GM21390 (cell line): Measurements from ENCODE around the gene UBE2QL1.

Experiments
- ATAC-seq: cut with Tn5 transposase; IDR thresholded peaks from one replicate; pipeline ENCODE4 v1.9.1; 2021; ENCODE audit not compliant: unreplicated experiment

The UBE2QL1 gene

DNA sequence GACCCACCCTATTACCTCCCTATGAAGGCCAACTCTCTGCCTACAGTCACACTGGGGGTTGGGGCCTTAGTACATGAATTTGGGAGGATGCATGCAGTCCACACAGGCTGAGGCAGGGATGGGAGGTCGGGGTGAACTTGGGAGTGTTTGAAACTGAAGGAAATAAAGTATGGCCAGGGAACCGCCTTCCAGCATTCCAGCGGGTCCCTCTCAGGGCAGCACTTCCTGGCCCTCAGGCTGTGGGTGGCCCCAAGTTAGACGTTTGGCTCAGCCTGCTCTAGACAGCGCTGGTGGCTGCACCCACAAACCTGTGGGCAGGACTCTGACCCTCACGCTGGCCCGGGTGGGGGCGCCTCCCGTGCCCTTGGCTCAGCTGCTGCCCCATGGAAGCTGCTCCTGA lies 74.3 kb downstream of the UBE2QL1 start:
- ATAC-seq, result no peak

DNA sequence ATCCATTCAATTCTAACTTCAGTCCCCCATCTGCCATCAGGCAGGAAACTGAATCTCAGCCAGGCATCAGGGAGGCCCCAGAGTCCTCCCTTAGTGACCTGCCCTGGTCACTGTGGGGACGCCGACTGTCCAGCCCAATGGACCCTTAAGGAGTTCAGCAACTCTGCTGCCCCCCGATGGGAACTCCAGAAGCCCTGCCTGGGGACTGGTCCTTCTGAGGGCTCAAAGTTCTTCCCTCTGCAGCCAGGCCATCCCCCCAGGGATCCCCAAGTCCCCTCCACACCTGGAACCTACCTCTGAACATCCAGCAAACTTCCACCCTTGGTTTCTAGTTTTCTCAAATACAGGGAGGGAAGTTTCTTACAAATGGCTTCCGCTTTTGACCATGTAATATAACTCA lies 76.8 kb downstream of the UBE2QL1 start:
- no peak for ATAC-seq

DNA sequence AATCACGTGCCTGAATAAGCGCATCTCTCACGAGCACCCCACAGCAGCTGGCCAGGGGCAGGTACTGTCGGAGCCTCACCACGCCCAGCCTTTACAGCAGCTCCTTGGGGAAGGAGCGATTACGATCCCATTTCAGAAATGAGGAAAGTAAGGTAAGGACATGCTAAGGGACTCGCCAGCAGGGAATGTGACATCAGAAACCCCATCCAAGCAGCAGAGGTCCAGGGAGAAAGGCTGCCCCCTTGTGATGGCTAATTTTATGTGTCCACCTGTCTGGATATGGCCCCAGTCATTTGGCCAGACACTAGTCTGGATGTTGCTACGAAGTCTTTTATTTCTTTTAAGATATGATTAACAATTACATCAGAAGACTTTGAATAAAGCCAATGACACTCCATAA lies 77.3 kb downstream of the UBE2QL1 start:
- ATAC-seq, result no peak

DNA sequence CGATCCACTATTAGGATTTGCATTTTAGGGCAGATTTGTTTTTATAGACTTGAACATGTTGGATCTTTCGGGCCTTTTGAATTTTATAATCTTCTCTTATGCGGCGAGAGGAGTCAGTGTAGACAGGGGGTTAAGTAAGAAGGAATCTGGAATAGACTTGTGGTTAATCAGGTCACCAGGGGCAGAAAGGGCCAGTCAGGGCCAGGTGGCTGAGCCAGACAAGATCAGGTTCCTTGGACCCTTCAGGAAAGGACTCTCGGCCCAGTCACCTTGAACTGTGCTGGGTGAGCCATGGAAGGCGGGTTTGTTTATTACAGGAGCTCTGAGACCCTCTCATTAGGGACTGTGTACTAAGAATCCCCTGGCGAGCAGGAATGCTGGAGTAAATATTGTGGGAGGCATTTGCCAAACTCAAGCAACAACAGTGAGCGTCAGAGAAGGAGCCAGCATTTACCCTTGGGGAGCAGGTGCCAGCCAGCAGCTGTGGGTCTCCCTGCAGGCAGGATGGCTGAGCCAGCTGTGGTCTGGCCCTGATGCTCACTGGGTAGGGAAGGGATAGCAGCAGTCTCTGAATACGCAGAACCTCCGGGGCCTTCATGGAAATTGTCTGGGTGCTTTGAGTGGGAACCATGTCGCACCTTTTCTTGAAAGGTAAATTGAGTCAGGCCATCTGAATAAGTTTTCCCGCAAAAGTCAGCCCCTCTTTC lies 79.2 kb downstream of the UBE2QL1 start:
- ATAC-seq, result no peak

DNA sequence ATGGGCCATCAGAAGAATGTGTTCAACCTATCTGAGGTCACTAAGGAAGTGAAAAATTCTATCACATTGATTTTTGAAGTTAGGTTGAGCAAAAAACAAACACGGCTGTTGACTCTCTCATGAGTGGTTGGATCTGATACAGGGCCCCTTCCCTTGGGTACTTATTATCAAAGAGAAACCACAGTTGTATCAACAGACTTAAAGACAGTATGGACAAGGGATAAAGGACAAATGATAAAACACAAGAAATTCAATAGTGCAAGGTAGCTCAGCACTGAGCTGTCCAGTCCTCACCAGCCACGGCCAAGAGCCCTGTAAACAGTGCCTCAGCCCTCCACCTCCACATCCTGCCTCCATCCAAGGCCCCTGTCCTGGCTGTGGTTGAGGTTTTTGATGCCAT lies 86.9 kb downstream of the UBE2QL1 start:
- no peak for ATAC-seq

DNA sequence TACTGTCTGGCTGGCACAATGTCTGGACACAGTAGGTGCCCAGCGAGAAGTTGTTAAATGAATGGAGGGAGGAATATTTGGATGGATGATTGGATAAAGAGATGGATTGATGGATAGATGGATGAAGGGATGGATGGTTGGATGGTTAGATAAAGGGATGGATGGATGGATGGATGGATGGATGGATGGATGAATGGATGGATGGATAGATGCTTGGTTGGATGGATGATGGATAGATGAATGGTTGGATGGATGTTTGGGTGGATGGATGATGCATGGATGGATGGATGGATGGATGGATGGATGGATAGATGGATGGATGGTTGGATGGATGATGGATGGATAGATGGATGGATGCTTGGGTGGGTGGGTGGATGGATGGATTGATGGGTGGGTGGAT lies 90.4 kb downstream of the UBE2QL1 start:
- ATAC-seq, result no peak

DNA sequence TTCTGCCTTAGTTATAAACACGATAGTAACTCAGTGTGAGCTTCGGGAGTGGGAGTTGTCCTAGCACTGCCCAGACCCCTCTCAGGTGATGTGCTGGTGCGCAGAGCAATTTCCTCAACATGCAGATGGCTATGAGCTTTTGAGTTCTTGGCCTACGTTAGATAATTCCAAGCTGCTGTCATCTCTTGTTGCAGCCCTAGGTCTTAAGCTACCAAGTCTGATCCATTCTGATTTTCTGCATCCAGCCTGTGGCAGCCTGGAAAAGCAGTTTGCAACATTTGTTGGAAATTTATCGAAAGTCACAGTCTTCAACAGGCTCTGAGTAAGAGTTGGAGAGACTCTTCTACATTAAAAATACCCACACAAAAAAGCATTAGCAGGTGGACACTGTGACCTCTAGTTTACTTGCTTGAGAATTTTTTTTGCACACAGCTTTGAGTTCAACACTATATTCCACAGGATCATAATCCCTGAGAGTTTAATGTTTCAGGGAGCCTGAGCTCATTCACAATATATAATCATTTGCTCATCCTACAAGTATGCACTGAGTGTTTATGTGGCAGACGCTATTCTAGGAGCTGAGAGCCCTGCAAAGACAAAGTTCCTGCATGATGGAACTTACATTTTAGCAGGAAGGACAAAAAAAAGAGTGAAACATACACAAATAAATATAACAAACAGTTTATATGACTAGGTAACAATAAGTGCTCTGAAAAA lies 91.6 kb downstream of the UBE2QL1 start:
- no peak for ATAC-seq

DNA sequence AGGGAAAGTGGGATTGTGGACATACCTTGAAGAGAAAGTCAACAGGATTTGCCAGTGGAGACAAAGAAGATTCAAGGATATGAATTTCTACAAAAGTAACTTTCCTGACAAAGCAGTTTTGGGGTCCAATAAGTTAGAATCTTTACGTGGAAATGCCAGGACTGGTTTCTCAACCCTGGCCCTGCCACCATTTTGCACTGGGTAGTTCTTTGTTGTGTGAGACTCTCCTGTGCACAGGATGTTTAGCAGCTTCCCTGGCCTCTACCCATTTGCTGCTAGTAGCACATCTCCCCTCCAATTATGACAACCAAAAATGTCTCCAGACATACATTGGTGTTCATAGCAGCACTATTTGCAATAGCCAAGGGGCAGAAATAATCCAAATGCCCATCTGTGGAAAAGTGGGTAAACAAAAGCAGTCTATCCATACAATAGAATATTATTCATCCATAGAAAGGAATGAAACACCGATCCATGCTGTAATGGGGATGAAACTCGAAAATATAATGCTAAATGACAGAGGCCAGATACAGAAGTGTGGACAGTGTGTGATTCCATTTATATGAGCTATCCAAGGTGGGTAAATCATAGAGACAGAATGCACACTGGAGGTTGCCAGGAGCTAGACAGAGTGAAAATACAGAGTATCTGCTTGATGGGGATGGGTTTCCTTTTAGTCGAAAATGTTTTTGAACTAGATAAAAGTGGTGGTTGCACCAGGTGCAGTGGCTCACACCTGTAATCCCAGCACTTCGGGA lies 92.8 kb downstream of the UBE2QL1 start:
- ATAC-seq, result no peak

DNA sequence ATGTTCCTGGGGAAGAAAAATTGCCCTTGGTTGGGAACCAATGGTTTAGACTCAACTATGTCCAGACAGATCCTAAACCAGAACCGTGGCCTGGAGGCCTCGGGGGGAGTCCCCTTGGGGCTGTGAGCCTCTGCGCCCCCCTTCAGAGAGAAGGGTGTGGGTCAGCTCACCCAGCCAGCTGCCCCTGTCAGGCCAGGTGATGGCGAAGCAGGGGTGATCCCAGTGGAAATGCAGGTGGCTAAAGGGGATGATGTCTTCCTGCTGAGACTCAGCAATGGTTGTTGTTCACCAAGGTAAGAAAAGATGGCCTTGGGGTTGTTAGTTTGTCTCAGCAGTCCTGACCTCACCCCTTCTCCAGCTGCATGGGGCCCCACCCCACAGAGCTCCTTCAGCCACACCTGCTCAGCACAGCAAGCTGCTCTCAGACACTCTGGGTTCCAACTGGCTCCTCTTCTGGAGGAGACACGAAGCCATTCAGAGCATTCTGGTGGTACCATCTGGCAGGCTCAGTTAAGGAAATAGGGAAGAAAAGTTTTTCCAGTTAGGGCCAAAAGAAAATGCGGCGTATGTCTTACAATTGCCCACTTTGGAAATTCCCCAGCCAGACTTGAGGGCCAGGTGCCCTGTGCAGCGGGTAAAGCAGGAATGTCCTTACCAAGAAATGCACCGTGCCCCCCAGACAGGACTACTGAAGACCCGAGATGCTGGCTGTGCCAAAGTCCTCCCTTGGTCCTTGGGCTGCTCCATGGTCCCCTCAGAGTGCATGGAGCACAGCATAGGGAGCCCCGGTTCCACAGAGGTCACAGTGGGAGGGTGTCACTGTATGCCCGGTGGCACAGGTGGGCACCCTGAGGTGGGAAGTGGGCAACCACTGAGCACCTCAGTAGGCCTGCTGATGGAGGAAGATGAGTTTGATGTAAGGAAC lies 94.0 kb downstream of the UBE2QL1 start:
- ATAC-seq, result no peak

DNA sequence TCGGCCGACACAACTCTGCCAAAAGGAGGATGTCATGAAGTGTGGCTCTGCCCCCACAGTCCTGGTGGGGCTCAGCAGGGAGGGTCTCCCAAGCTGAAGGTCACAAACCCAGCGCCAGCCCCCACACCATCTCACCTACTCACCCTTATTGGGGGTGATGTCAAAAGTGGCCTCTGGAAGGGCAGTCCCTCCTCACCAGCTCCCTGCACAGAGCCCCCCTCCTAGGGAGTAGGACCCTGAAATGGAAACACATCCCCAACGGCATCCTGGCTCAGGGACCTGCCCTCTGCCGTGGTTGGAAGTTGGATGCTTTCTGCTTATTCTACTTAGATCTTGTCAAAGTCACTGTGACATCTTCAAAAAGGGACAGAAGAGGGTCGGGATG lies 94.7 kb downstream of the UBE2QL1 start:
- no peak for ATAC-seq

DNA sequence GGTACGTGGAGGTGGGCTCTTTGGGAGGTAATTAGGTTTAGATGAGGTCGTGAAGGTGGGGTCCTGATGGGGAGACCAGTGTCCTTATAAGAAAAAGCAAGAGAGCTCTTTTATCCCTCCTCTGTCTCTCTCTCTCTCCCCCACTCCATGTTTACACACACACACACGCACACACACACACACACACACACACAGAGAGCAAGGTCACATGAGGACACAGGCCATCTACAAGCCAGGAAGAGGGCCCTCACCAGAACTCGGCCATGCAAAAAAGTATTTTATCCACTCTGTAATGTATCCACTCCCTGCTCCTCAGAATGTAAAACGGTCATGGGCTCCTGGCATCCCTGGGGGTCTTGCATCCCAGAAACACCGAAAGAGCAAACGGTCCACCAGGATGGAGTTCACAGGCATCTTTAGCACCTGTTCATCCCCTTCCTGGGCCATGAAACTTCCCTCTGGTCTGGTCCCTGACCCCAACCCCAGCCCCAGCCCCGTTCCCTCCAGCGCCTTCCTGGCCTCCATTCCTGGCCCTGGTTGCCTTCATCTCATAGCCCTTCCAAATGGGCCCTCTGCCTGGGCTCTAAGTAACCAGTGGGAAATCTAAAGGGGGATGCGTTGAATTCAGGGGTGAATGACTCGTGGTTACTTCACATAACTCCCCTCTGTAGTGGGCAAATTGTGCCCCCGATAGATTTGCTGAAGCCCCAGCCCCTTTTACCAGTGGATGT lies 95.3 kb downstream of the UBE2QL1 start:
- ATAC-seq, result no peak
